ENCODE data around the gene ODC1.
"Not testable (repeated sequence)": the region's sequence is repeated elsewhere in the genome, so short reads cannot be mapped to it uniquely, and the experiment has no call there.

ODC1 gene

GRCh38 chr2:10477443-10478297 is 29.5 kb upstream of the ODC1 start:
- no peak for DNase-seq

DNA sequence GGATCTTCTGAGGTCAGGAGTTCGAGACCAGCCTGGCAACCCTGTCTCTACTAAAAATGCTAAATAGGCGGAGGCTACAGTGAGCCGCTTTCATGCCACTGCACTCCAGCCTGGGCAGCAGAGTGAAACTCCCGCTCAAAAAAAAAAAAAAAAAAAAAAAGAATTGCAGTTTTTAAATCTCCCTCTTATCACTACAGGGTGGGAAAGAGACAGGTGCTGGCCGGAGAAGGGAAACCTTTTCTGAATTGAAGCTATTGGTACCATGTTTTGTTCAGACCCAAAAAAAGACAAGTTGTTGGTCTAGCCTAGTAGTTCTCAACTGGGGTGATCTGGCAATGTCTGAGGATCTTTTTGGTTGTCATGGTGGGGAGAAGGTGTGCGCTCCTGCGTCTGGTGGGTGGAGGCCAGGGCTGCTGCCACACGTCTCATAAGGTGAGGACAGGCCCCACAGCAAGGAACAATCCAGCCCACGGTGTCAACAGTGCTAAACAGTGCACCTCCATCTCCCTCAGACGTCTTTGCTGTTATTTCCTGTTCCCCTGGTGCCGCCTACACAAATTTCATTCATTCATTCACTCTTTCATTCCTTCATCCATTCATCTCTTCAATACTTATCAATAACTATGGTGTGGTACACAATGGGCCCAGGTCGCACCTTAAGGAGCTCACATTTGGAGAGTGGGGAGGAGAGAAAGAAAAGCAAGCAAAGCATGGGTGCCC is 28.8 kb upstream of the ODC1 start:
- DNase-seq = no peak

GRCh38 chr2:10475811-10476660 is 27.9 kb upstream of the ODC1 start:
- DNase-seq = no peak

- no peak for DNase-seq
Observed at GRCh38 chr2:10475221-10475722, 27.1 kb upstream of the ODC1 start.

DNA sequence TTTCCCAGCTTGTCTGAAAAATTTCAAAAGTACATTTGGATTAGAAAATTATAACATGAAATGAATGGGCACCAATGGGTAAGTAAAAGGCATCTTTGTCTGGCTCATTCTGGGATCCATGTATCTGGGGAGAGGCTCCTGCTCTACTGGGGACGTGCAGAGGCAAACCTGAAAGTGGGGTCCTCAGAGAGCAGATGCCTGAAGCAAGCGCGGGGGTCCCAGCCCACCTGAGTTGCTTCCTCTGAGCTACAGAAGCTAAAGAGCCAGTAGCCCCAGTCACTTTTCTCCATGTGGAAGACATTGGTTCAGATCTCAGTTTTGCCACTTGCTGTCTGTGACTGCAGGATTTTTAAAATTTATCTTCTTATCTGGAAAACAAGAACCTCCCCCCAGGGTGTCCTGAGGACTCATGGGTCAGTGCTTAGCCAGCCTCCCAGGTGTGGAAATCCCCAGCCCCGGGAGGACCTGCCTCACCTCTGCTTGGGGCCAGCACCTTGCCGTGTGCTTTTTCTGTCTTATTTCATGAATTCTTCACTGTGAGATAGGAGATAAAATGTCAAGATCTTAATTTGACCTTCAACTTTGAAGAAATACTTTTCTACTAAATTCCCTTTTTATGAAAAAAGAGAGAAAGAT is 25.1 kb upstream of the ODC1 start:
- DNase-seq = no peak

GRCh38 chr2:10471955-10472354 is 23.8 kb upstream of the ODC1 start:
- no peak for DNase-seq

GRCh38 chr2:10471046-10471571 is 23.0 kb upstream of the ODC1 start:
- no peak for DNase-seq

GRCh38 chr2:10469955-10470608 is 22.0 kb upstream of the ODC1 start:
- DNase-seq = no peak

DNA sequence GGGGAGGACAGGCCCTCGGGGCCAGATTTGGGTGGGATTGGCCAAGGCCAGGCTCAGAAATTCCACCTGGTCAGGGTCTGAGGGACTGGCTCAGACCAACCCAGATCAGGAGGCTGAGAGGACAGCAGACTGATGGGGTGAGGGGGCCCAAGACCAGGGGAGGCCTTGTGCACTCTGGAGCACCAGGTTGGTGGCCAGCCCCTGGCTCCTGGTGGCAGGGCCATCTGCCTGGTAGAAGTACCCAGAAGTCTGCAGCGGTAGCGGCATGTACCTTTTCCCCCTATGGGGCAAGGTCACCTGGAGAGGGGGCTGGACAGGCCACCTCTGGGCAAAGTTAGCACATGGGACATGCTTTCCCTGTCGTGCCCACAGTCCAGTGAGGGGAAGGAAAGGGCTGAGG is 21.2 kb upstream of the ODC1 start:
- DNase-seq = no peak

DNA sequence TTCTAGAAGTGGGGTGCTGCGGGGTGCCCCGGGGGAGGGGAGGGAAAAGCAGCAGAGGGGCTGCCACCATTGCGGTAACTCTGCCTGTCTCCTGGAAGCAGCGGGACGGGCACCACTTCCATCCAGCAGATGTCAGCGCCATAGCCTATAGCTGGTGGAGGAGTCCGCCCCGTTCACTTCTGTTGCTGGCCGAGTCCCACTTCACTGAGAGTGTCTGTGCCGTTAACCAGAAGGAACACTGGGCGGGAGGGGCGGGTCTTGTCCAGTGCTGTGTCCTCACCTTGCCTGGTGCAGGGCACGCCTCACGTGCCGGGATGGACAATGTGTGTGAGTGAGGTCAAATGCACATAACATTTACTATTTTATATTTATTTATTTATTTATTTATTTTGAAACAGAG is 19.3 kb upstream of the ODC1 start:
- DNase-seq = no peak

- DNase-seq = no peak
Observed at GRCh38 chr2:10466801-10467200, 18.7 kb upstream of the ODC1 start.

DNA sequence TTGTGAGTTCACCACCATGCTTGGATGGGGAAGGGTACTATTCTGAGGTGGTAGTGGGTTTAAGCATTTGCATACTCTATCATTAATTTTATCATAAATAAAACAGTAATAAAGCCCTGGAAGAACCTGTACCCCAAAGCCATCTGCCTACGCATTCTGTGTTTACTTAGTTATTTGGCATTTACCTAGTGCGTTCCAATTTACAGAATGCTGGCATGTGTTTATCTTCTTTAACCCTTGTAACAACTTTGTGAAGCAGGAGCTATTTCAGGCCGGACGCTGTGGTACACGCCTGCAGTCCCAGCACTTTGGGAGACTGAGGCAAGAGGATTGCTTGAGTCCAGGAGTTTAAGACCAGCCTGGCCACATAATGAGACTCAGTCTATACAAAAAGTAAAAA is 17.8 kb upstream of the ODC1 start:
- no peak for DNase-seq

DNA sequence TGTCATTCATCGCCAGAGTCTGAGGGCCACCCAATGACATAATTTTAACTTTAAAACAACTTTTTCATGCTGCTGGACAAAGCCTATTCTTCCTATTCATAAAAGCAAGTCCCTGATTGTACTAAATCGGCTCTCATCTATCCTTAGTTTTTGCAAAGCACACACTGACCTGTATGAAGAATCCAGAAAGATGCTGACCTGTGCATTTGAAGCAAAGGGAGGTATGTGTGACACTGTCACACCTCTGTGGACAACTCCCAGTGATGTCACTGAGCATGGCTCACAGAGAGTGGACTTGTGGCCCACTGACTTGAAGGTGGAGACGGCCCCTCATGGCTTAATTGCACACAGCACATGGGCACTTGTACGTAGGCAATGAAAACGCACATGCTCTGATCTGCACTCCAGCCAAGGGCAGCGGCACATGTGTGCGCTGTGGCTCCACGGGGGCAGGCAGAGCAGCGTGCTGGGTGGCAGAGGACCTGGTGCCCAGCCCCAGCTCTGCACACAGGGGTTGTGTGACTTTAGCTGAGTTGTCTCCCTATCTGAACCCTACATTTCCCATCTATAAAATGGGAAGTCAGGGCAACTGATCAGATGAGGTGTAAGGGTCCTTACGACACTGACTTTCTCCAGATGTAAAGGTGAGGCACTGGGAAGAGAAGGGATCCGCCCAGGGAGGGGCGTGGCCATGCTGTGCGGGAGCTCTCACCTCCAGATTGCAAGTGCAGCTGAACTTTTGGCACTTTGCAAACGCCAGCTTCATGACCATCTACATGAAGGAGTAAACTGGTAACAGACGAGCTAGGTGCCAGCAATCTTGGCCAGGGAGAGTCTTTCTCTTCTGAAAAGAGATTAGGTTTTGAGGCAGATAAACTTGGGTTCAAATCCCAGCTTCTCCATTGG is 14.3 kb upstream of the ODC1 start:
- DNase-seq = no peak

DNA sequence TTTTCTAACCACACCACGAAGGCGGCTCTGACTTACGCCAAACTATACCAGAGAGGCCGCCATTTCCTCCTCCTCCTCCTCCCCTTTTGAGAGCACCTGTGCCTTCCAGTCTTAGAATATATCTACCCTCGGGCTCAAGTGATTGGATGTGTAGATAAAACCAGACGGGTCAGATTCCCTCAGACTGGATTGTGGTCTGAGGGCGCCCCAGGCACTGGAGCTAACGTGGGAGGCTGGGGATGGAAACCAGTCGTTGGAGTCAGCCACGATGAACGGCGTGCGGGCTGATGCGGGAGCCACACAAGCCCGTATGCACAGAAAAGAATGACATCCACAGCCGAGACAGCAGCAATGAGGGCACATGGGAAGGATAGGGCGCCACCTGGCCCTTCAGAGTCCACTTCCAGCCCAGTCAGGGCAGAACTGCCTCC is 12.3 kb upstream of the ODC1 start:
- DNase-seq = no peak

DNA sequence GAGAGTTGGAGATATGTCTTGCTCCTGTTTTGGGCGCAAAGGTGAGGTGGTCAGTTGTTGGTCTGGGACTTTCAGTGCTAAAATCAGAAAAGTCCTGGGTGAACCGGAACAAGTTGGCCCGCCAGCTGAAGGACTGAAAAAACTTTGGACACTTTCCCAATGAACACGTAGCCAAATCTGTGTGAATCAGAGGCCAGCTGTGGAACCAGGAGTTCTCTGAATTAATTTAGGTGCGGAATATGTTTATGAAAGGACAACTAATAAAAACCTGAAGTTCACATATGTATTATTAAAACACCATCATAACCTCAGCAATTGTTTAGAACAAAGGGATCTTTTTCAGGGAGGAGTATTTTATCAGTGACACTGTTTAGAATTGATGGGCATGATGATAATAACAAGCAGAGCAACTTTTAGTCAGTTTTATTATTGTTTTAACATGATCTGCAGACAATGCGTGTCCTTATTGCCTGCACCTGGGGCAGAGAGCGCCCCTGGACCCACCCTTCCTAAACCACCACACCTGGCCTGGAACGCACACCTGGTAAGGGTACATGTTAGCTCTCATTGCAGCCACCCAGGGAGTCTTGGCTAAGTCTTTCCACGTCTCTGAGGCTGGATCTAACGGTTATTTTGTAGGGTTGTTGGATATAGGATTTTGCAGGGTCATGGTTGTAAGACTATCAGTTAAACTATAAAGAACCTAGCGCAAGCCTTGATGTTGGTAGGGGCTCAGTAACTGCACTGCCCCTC is 9.9 kb upstream of the ODC1 start:
- no peak for DNase-seq

DNA sequence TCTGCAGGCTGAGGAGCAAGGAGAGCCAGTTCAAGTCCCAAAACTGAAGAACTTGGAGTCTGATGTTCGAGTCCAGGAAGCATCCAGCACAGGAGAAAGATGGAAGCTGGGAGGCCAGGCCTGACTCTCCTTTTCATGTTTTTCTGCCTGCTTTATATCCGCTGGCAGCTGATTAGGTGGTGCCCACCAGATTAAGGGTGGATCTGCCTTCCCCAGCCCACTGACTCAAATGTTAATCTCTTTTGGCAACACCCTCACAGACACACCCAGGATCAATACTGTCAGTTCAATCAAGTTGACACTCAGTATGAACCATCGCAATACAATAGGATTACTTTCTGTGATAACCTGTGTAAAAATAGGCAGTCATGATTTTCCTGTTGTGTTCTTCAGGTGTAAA is 9.1 kb upstream of the ODC1 start:
- DNase-seq = not testable (repeated sequence)

DNA sequence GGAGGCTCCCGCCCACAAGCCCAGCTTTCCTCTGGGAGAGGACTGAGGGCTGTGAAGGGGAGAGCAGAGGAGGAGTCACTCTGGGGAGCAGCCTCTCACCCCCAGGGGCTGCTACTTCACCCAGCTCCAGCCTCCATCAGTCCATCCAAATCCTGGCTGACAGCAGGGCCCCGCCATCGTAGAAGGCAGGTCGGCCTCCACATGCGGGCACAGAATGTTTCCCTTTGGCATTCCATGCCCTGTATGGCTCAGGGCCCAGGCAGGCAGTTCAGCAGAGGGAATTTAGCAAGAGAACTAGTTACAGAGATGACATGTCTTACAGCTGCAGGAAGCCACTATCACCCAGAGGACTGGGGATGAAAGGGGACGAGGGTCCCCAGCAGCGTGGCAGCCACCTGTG is 6.4 kb upstream of the ODC1 start:
- no peak for DNase-seq

GRCh38 chr2:10453905-10454298 is 5.8 kb upstream of the ODC1 start:
- DNase-seq = no peak

GRCh38 chr2:10452956-10453904 is 5.1 kb upstream of the ODC1 start:
- no peak for DNase-seq
